H9 (cell line): ENCODE results near the gene PRR14. TPM values are rescaled to one million over a fixed set of nuclear protein-coding genes. Genes with fewer than 3 reads are reported as not detected.
"Not testable (repeated sequence)": the region's sequence is repeated elsewhere in the genome, so short reads cannot be mapped to it uniquely, and the experiment has no call there.

Experiments
- DNase-seq: peaks from one replicate; pipeline ENCODE4 v3.0.0-alpha.2; 2017
- H2AFZ ChIP-seq: one replicate; pipeline ENCODE4 v1.6.1; 2013; ENCODE audit warnings: mild to moderate bottlenecking, low read length, control low read depth, moderate library complexity
- H2AK5ac ChIP-seq: 2 replicates; pipeline ENCODE4 v1.6.1; 2013; ENCODE audit warnings: low read length, control low read depth, mixed read lengths; ENCODE audit not compliant: insufficient read length
- H2BK120ac ChIP-seq: one replicate; pipeline ENCODE4 v1.6.1; 2013; ENCODE audit warnings: low read depth, mild to moderate bottlenecking, low read length, control low read depth, inconsistent platforms; ENCODE audit not compliant: poor library complexity, severe bottlenecking
- H2BK12ac ChIP-seq: 2 replicates; pipeline ENCODE4 v1.6.1; 2013; ENCODE audit warnings: low read length, control low read depth, mixed read lengths, low read depth; ENCODE audit not compliant: insufficient read length
- H2BK15ac ChIP-seq: 2 replicates; pipeline ENCODE4 v1.6.1; 2013; ENCODE audit warnings: low read depth, low read length, control low read depth
- H2BK20ac ChIP-seq: one replicate; pipeline ENCODE4 v1.6.1; 2013; ENCODE audit warnings: low read depth, mild to moderate bottlenecking, low read length, control low read depth, inconsistent platforms; ENCODE audit not compliant: poor library complexity, severe bottlenecking
- H2BK5ac ChIP-seq: 2 replicates; pipeline ENCODE4 v1.6.1; 2013; ENCODE audit warnings: low read length, control low read depth, mixed read lengths; ENCODE audit not compliant: insufficient read length
- H3K14ac ChIP-seq: 2 replicates; pipeline ENCODE4 v1.6.1; 2013; ENCODE audit warnings: low read length, control low read depth; ENCODE audit not compliant: insufficient read depth
- H3K18ac ChIP-seq: 2 replicates; pipeline ENCODE4 v1.6.1; 2013; ENCODE audit warnings: low read depth, mild to moderate bottlenecking, mixed read lengths, low read length, control low read depth; ENCODE audit not compliant: insufficient read length
- H3K23ac ChIP-seq: 2 replicates; pipeline ENCODE4 v1.6.1; 2013; ENCODE audit warnings: low read length, control low read depth, mixed read lengths, low read depth; ENCODE audit not compliant: insufficient read length
- H3K23me2 ChIP-seq: 2 replicates; pipeline ENCODE4 v1.6.1; 2013; ENCODE audit warnings: low read depth, mild to moderate bottlenecking, mixed read lengths, low read length, control low read depth; ENCODE audit not compliant: insufficient read length, poor library complexity, severe bottlenecking
- H3K27ac ChIP-seq: 2 replicates; pipeline ENCODE4 v1.5.1; 2013; ENCODE audit warnings: low read length, control low read depth, mixed read lengths, low read depth; ENCODE audit not compliant: insufficient read length
- H3K27me3 ChIP-seq: 2 replicates; pipeline ENCODE4 v1.6.1; 2013; ENCODE audit warnings: low read length, control low read depth, inconsistent platforms; ENCODE audit not compliant: insufficient read depth
- H3K4ac ChIP-seq: 2 replicates; pipeline ENCODE4 v1.6.1; 2013; ENCODE audit warnings: low read depth, mild to moderate bottlenecking, control low read depth, inconsistent platforms, low read length, moderate library complexity
- H3K4me1 ChIP-seq: 2 replicates; pipeline ENCODE4 v1.6.1; 2013; ENCODE audit warnings: low read length, control low read depth, inconsistent platforms; ENCODE audit not compliant: insufficient read depth
- H3K4me2 ChIP-seq: 2 replicates; pipeline ENCODE4 v1.6.1; 2013; ENCODE audit warnings: low read length, control low read depth, mixed read lengths; ENCODE audit not compliant: insufficient read length, insufficient read depth
- H3K56ac ChIP-seq: 2 replicates; pipeline ENCODE4 v1.6.1; 2013; ENCODE audit warnings: low read depth, mild to moderate bottlenecking, mixed read lengths, low read length, control low read depth; ENCODE audit not compliant: insufficient read length
- H3K79me1 ChIP-seq: 2 replicates; pipeline ENCODE4 v1.6.1; 2013; ENCODE audit warnings: low read depth, mild to moderate bottlenecking, moderate library complexity, low read length, control low read depth, inconsistent platforms; ENCODE audit not compliant: insufficient read depth, poor library complexity, severe bottlenecking
- H3K79me2 ChIP-seq: 2 replicates; pipeline ENCODE4 v1.6.1; 2013; ENCODE audit warnings: low read length, control low read depth, inconsistent platforms; ENCODE audit not compliant: insufficient read depth
- H3K9ac ChIP-seq: 2 replicates; pipeline ENCODE4 v1.6.1; 2013; ENCODE audit warnings: low read length, control low read depth, mixed read lengths; ENCODE audit not compliant: insufficient read length; ENCODE audit errors: extremely low read depth
- H3K9me3 ChIP-seq: one replicate; pipeline ENCODE4 v1.6.1; 2013; ENCODE audit warnings: low read depth, low read length, inconsistent platforms; ENCODE audit not compliant: control insufficient read depth
- H3T11ph ChIP-seq: one replicate; pipeline ENCODE4 v1.6.1; 2013; ENCODE audit warnings: mild to moderate bottlenecking, low read length, control low read depth, inconsistent platforms
- H4K20me1 ChIP-seq: one replicate; pipeline ENCODE4 v1.6.1; 2013; ENCODE audit not compliant: control insufficient read depth, insufficient read length, insufficient read depth
- H4K5ac ChIP-seq: 2 replicates; pipeline ENCODE4 v1.6.1; 2013; ENCODE audit warnings: low read depth, mild to moderate bottlenecking, mixed read lengths, low read length, control low read depth; ENCODE audit not compliant: insufficient read length
- H4K8ac ChIP-seq: replicated peaks from 2 replicates; pipeline ENCODE4 v1.6.1; 2013; ENCODE audit warnings: low read length, control low read depth, mixed read lengths, low read depth; ENCODE audit not compliant: insufficient read length
- H4K91ac ChIP-seq: 2 replicates; pipeline ENCODE4 v1.6.1; 2013; ENCODE audit warnings: low read depth, mild to moderate bottlenecking, moderate library complexity, mixed read lengths, low read length, control low read depth; ENCODE audit not compliant: insufficient read length
- H3K27ac Mint-ChIP-seq, 3 experiments: 2 replicates in 2 of 3; 3 replicates in 1 of 3; pipeline ENCODE4 v1.8.0; 2020 to 2021; ENCODE audit warnings: mixed read lengths in 3 of 3, mild to moderate bottlenecking in 1 of 3, moderate library complexity in 1 of 3
- H3K27me3 Mint-ChIP-seq: 2 replicates; pipeline ENCODE4 v1.8.0; 2021; ENCODE audit warnings: low read depth, mild to moderate bottlenecking, moderate library complexity, mixed read lengths
- H3K36me3 Mint-ChIP-seq, 3 experiments: 2 replicates in 2 of 3; 3 replicates in 1 of 3; pipeline ENCODE4 v1.8.0; 2020 to 2021; ENCODE audit warnings: low read depth in 3 of 3, mixed read lengths in 3 of 3; ENCODE audit not compliant: insufficient read depth in 1 of 3
- H3K4me1 Mint-ChIP-seq, 2 experiments: 2 replicates each; pipeline ENCODE4 v1.8.0; 2020; ENCODE audit warnings: mixed read lengths in 2 of 2
- H3K4me3 Mint-ChIP-seq, 2 experiments: 2 replicates in 1 of 2; 3 replicates in 1 of 2; pipeline ENCODE4 v1.8.0; 2020 to 2021; ENCODE audit warnings: mild to moderate bottlenecking in 2 of 2, mixed read lengths in 2 of 2, moderate library complexity in 1 of 2
- H3K9me3 Mint-ChIP-seq, 2 experiments: 2 replicates in 1 of 2; 3 replicates in 1 of 2; pipeline ENCODE4 v1.8.0; 2020; ENCODE audit warnings: mild to moderate bottlenecking in 2 of 2, mixed read lengths in 2 of 2, moderate library complexity in 1 of 2
- WGBS: extraction: QIAGEN DNeasy Blood & Tissue Kit; methylation state at CpG from one replicate; pipeline ENCODE4 v1.1.7; 2013; ENCODE audit warnings: missing lambda C conversion rate, low lambda C conversion rate, mixed read lengths; ENCODE audit not compliant: insufficient read length; ENCODE audit errors: extremely low coverage; 5-methylcytosine and 5-hydroxymethylcytosine counted together
- total RNA-seq: library from RNA; stranded (reverse); gene quantifications from 2 replicates; pipeline ENCODE4 v1.2.1, GENCODE V29; 2021
- TF ChIP-seq, protein P1 (sequence below): fragments of 200-600 bp; sonication (generic); conservative IDR thresholded peaks from 3 replicates; pipeline ENCODE4 v1.8.0; 2021; ENCODE audit warnings: antibody characterized with exemption, mild to moderate bottlenecking

PRR14 gene
- total RNA-seq, 1 experiment from 2014 or later, result 11.6 TPM

DNA sequence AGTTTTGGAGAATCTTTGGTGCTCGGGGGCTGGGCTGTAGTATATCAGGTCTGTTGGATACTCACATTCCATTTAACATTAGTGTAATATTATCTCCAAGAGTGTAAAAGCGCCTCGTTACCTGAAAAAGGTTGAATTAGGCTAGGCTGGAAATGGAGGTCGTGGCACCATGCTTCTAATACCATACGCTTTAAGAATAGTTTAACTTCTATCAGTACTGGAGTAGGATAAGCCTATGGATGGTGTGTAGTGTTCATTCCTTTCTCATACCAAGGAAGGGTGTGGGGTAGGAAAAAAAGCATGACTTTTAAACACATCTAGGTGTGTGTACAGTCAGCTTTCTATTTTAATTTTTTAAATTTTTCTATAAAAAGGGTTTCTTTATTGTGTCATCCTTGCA lies 50.2 kb downstream of the PRR14 start:
- no peaks in the 10 kb centered on the region for H3K9me3 ChIP-seq
- no peak overlapping the region for H3K4me2 ChIP-seq
- no peak overlapping the region for H3K4ac ChIP-seq
- no peak overlapping the region for H4K5ac ChIP-seq
- no peak overlapping the region for H4K8ac ChIP-seq
- H2AK5ac ChIP-seq, result no peak overlapping the region
- no peak overlapping the region for H2BK20ac ChIP-seq
- peaks cover 4% of the 10 kb centered on the region; the same call in 1 of the 2 replicates for H3K27me3 ChIP-seq
- H2BK15ac ChIP-seq, result no peak overlapping the region
- H3T11ph ChIP-seq, result no peak overlapping the region
- Mint-ChIP-seq H3K27ac (no peak overlapping the region), H3K36me3 (peaks cover 19 to 53% (median 45%) of the 10 kb centered on the region in 3 experiments), H3K9me3 (no peaks in the 10 kb centered on the region), H3K4me3 (no peak overlapping the region), H3K4me1 (peaks cover 14 to 19% of the 10 kb centered on the region in 2 experiments), H3K27me3 (peaks cover 19% of the 10 kb centered on the region)
- no peak overlapping the region for H2BK5ac ChIP-seq
- H3K9ac ChIP-seq, result no peak overlapping the region
- no peak overlapping the region for H2BK120ac ChIP-seq
- H2AFZ ChIP-seq, result no peak overlapping the region
- H3K56ac ChIP-seq, result no peak overlapping the region
- H2BK12ac ChIP-seq, result no peak overlapping the region
- no peak overlapping the region for H4K91ac ChIP-seq
- H3K4me1 ChIP-seq, result peaks cover 3% of the 10 kb centered on the region; the same call in 1 of the 2 replicates
- H3K18ac ChIP-seq, result no peak overlapping the region
- no peak overlapping the region for H3K27ac ChIP-seq
- peaks cover 9% of the 10 kb centered on the region for H3K23me2 ChIP-seq
- H3K23ac ChIP-seq, result no peak overlapping the region
- WGBS, result no CpG with 5 or more reads among the region's 5 CpGs
- DNase-seq, result no peak
- peaks cover 7% of the 10 kb centered on the region for H3K79me1 ChIP-seq
- TF ChIP-seq, protein P1, sequence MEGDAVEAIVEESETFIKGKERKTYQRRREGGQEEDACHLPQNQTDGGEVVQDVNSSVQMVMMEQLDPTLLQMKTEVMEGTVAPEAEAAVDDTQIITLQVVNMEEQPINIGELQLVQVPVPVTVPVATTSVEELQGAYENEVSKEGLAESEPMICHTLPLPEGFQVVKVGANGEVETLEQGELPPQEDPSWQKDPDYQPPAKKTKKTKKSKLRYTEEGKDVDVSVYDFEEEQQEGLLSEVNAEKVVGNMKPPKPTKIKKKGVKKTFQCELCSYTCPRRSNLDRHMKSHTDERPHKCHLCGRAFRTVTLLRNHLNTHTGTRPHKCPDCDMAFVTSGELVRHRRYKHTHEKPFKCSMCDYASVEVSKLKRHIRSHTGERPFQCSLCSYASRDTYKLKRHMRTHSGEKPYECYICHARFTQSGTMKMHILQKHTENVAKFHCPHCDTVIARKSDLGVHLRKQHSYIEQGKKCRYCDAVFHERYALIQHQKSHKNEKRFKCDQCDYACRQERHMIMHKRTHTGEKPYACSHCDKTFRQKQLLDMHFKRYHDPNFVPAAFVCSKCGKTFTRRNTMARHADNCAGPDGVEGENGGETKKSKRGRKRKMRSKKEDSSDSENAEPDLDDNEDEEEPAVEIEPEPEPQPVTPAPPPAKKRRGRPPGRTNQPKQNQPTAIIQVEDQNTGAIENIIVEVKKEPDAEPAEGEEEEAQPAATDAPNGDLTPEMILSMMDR, result no peak
- H3K79me2 ChIP-seq, result peaks cover 9% of the 10 kb centered on the region; the same call in 1 of the 2 replicates
- no peak overlapping the region for H3K14ac ChIP-seq
- peaks cover 2% of the 10 kb centered on the region for H4K20me1 ChIP-seq

DNA sequence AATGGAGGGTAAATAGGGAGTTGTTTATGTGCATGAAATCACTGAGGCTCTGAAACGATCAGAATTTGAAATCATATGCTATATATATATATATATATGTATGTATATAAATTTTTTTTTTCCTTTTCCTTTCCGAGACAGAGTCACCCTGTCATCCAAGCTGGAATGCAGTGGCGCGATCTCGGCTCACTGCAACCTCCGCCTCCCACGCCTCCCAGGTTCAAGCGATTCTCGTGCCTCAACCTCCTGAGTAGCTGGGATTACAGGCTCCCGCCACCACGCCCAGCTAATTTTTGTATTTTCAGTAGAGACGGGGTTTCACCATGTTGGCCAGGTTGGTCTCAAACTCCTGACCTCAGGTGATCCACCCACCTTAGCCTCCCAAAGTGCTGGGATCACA lies 52.3 kb downstream of the PRR14 start:
- not testable (repeated sequence) for H3K27ac Mint-ChIP-seq, H3K23me2 ChIP-seq, H4K5ac ChIP-seq, H2BK20ac ChIP-seq, H3K4me3 Mint-ChIP-seq, H3K14ac ChIP-seq, H4K20me1 ChIP-seq, H3K9me3 Mint-ChIP-seq, H3K9ac ChIP-seq, H3K79me1 ChIP-seq, H3K4me1 ChIP-seq, H3K18ac ChIP-seq, H2AFZ ChIP-seq, H4K91ac ChIP-seq, H2BK5ac ChIP-seq, H3K79me2 ChIP-seq, H2BK15ac ChIP-seq, H3K23ac ChIP-seq, H3K9me3 ChIP-seq, H3K56ac ChIP-seq, H4K8ac ChIP-seq, DNase-seq, H2BK12ac ChIP-seq, H2BK120ac ChIP-seq, H3T11ph ChIP-seq, H2AK5ac ChIP-seq, H3K4me2 ChIP-seq, H3K27me3 ChIP-seq, H3K27ac ChIP-seq, H3K27me3 Mint-ChIP-seq, H3K4ac ChIP-seq
- Mint-ChIP-seq H3K4me1 (peaks cover 9 to 13% of the 10 kb centered on the region in 2 experiments), H3K36me3 (peaks cover 32 to 74% (median 64%) of the 10 kb centered on the region in 3 experiments)
- WGBS, result no CpG with 5 or more reads among the region's 12 CpGs
